ENCODE data around the gene PER2.

Gene PER2

GRCh38 chr2:238288650-238289573 is 502 bp upstream of the PER2 start:
- TF ChIP-seq TAF1 (IDR thresholded peaks at IDR 0.05; ENCODE audit: borderline replicate concordance, insufficient read depth, low read length) (no peak; the same call in 1 of the 2 replicates), SIN3A (IDR thresholded peaks at IDR 0.05; ENCODE audit: borderline replicate concordance, insufficient read depth, low read length) (peak; percentile 90; the same call in 1 of the 2 replicates)

DNA sequence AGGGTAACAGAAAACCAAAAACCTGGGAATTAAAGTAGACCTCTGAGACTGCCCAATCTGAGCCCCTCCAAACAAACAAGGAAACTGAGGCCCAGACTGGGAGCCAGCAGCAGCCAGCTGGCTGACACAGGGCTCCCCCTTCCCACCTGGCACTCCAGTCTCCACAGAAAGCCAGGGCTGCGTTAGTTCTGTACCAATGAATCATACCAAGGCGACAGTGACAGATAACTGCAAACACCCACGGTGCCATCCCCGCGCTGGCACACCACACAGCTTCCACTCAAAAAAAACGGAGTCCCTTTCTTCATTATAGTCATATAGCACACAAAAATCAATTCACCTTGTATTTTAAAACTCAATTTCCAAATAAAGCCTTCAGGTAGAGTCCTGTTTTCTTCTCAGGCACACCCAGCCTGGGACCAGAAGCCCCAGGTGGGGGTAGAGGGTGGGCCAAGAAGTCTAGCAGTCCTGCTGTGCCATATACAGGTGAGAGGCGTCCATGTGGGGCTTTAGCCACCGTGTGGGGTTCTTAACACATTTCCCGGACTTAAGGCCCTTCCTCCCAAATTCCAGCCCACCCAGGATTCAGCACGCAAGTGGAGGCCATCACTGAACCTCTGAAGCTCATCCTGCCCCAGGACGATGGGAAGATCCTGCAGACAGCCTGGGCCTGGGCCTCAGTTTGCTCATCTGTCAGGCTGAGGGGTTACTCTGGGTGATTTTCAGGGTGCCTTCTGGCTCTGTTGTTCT is 1.2 kb downstream of the PER2 start:
- TF ChIP-seq TAF1 (IDR thresholded peaks at IDR 0.05; ENCODE audit: borderline replicate concordance, insufficient read depth, low read length) (no peak), SIN3A (IDR thresholded peaks at IDR 0.05; ENCODE audit: borderline replicate concordance, insufficient read depth, low read length) (0 out of 2 replicates have a peak, but pooled peaks have one; percentile 17), FOXP2 (optimal IDR thresholded peaks at IDR 0.05; ENCODE audit: borderline replicate concordance, extremely low read depth, extremely low read length, insufficient read depth) (no peak), POLR2AphosphoS5 (IDR thresholded peaks at IDR 0.05; ENCODE audit: low read depth, low read length) (peak; percentile 10; the same call in 1 of the 2 replicates)
- TF ChIP-seq, protein P1, sequence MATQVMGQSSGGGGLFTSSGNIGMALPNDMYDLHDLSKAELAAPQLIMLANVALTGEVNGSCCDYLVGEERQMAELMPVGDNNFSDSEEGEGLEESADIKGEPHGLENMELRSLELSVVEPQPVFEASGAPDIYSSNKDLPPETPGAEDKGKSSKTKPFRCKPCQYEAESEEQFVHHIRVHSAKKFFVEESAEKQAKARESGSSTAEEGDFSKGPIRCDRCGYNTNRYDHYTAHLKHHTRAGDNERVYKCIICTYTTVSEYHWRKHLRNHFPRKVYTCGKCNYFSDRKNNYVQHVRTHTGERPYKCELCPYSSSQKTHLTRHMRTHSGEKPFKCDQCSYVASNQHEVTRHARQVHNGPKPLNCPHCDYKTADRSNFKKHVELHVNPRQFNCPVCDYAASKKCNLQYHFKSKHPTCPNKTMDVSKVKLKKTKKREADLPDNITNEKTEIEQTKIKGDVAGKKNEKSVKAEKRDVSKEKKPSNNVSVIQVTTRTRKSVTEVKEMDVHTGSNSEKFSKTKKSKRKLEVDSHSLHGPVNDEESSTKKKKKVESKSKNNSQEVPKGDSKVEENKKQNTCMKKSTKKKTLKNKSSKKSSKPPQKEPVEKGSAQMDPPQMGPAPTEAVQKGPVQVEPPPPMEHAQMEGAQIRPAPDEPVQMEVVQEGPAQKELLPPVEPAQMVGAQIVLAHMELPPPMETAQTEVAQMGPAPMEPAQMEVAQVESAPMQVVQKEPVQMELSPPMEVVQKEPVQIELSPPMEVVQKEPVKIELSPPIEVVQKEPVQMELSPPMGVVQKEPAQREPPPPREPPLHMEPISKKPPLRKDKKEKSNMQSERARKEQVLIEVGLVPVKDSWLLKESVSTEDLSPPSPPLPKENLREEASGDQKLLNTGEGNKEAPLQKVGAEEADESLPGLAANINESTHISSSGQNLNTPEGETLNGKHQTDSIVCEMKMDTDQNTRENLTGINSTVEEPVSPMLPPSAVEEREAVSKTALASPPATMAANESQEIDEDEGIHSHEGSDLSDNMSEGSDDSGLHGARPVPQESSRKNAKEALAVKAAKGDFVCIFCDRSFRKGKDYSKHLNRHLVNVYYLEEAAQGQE (IDR thresholded peaks at IDR 0.05; ENCODE audit: insufficient read depth in 1 of 2, low read depth in 2 of 2, low read length in 2 of 2), result no peak

DNA sequence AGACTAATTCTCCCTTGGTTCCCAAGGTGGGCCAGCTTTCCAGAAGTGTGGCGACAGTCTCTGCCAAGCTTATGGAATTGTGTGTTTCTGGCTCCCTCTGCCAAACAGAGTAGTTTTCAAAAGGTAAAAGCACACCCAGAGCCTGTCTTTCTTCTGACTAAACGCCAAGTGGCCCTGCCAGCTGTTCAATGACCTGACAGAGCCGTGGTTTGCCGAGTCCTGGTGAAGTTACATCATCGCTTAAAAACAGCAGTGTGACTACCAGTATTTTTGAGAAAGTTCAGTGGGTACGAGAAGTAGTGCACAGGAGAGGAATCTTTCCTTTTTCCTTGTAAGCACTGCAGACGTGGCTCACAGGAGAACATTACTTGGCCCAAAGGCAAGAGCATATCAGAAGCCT is 1.9 kb downstream of the PER2 start:
- TF ChIP-seq SIN3A (IDR thresholded peaks at IDR 0.05; ENCODE audit: borderline replicate concordance, insufficient read depth, low read length) (no peak), POLR2AphosphoS5 (IDR thresholded peaks at IDR 0.05; ENCODE audit: low read depth, low read length) (no peak), FOXP2 (optimal IDR thresholded peaks at IDR 0.05; ENCODE audit: borderline replicate concordance, extremely low read depth, extremely low read length, insufficient read depth) (no peak), TAF1 (IDR thresholded peaks at IDR 0.05; ENCODE audit: borderline replicate concordance, insufficient read depth, low read length) (no peak)
- TF ChIP-seq, protein P1 (IDR thresholded peaks at IDR 0.05; ENCODE audit: insufficient read depth in 1 of 2, low read depth in 2 of 2, low read length in 2 of 2), result no peak

GRCh38 chr2:238286095-238286494 is 2.3 kb downstream of the PER2 start:
- TF ChIP-seq SIN3A (IDR thresholded peaks at IDR 0.05; ENCODE audit: borderline replicate concordance, insufficient read depth, low read length) (no peak), POLR2AphosphoS5 (IDR thresholded peaks at IDR 0.05; ENCODE audit: low read depth, low read length) (no peak), FOXP2 (optimal IDR thresholded peaks at IDR 0.05; ENCODE audit: borderline replicate concordance, extremely low read depth, extremely low read length, insufficient read depth) (no peak), TAF1 (IDR thresholded peaks at IDR 0.05; ENCODE audit: borderline replicate concordance, insufficient read depth, low read length) (no peak)
- TF ChIP-seq, protein P1 (IDR thresholded peaks at IDR 0.05; ENCODE audit: insufficient read depth in 1 of 2, low read depth in 2 of 2, low read length in 2 of 2), result no peak

DNA sequence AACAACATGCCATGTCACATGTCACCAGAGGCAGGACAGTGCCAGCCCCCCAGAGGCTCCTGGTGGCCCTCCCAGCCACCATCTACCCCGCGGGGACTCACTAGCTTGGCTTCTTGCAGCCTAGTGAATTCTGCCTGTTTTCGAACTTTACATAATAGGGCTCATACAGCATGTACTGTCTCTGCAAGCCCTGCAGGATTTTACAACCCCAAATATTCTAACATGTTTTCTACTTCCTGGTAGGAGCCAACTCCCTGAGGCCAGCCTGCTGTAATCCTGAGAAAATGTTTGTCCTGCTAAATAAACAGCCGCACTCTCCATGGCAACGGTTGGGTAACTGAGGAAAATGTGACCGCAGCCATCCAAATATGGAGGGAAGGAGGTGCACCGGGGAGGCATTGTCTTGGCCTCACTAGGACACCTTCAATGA is 2.7 kb downstream of the PER2 start:
- TF ChIP-seq FOXP2 (optimal IDR thresholded peaks at IDR 0.05; ENCODE audit: borderline replicate concordance, extremely low read depth, extremely low read length, insufficient read depth), result no peak
- TF ChIP-seq POLR2AphosphoS5 (IDR thresholded peaks at IDR 0.05; ENCODE audit: low read depth, low read length), result no peak; the same call in 1 of the 2 replicates
- TF ChIP-seq SIN3A (IDR thresholded peaks at IDR 0.05; ENCODE audit: borderline replicate concordance, insufficient read depth, low read length), result no peak
- TF ChIP-seq TAF1 (IDR thresholded peaks at IDR 0.05; ENCODE audit: borderline replicate concordance, insufficient read depth, low read length), result no peak
- TF ChIP-seq, protein P1 (IDR thresholded peaks at IDR 0.05; ENCODE audit: insufficient read depth in 1 of 2, low read depth in 2 of 2, low read length in 2 of 2), result no peak
